NCI-H2171 (cell line): ENCODE measurements around the gene CD80.

Source experiments
- DNase-seq: peaks from one replicate; lab custom pipeline; 2025; lab: John Stamatoyannopoulos, UW

Gene CD80

GRCh38 chr3:119492810-119493209 lies 66.6 kb downstream of the CD80 start:
- no peak for DNase-seq

GRCh38 chr3:119492128-119492527 lies 67.3 kb downstream of the CD80 start:
- no peak for DNase-seq

DNA sequence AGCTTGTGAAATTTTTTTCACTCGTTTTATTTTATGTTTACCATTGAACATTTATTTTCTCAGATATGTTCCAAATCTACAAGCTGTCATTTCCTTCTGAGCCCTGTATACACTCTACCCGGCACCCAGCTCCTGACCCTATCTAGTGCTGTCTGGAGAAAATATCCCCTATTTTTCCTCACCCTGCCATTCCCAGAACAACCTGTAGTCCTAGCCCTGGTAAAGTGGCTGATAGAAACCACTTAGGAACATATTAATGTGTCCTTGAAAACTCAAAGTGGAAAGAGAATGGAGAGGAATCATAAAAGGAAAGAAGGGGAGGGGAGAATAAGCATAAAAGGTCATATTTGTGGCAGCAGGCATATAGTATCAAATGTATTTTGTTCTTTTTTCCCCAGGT lies 69.3 kb downstream of the CD80 start:
- DNase-seq: no peak

GRCh38 chr3:119485563-119485962 lies 73.9 kb downstream of the CD80 start:
- DNase-seq: no peak

DNA sequence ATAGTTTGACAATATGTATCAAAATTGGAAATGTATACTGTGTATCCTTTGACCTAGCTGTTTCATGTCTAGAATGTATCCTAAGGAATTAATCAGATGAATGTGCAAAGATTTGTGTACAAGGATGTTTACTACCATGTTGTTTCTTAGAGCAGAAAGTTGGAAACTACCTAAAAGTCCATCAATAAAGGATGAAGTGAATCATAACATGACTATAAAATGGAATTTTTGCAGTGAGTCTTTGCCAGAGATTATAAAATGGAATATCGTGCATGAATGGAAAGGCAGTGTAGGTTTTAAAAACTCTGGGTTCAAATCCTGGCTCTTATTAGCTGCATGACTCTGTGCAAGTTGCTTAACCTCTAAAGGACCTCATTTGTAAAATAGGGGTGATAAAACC lies 76.3 kb downstream of the CD80 start:
- DNase-seq: no peak

GRCh38 chr3:119481079-119481478 lies 78.3 kb downstream of the CD80 start:
- DNase-seq: no peak
